ENCODE data around the gene PHTF1.

- TF ChIP-seq FOXA1 (IDR thresholded peaks at IDR 0.05) (no peak), SP1 (IDR thresholded peaks at IDR 0.05) (no peak), ELF4 (IDR thresholded peaks at IDR 0.05) (no peak), PKNOX1 (IDR thresholded peaks at IDR 0.05) (no peak), BHLHE40 (IDR thresholded peaks at IDR 0.05; ENCODE audit: borderline replicate concordance) (no peak), ARNT (IDR thresholded peaks at IDR 0.05) (no peak), HDGF (IDR thresholded peaks at IDR 0.05; ENCODE audit: borderline replicate concordance) (no peak), FOXM1 (IDR thresholded peaks at IDR 0.05; ENCODE audit: borderline replicate concordance) (no peak), TARDBP (IDR thresholded peaks at IDR 0.05) (no peak), ZNF384 (IDR thresholded peaks at IDR 0.05) (no peak), FOXK2 (IDR thresholded peaks at IDR 0.05) (no peak), L3MBTL2 (conservative IDR thresholded peaks at IDR 0.05) (no peak), SUZ12 (IDR thresholded peaks at IDR 0.05) (no peak)
Measured at GRCh38 chr1:113745425-113745824, 13.9 kb downstream of the PHTF1 start.

All from HEK293T (cell line).